Fibroblast of lung (primary cell): ENCODE measurements around the gene PYGL. TPM values are rescaled to one million over a fixed set of nuclear protein-coding genes. Genes with fewer than 3 reads are reported as not detected.
"Not testable (repeated sequence)": the region's sequence is repeated elsewhere in the genome, so short reads cannot be mapped to it uniquely, and the experiment has no call there.

Source experiments
- DNase-seq, 2 donors: peaks; one replicate each; pipeline versions ENCODE4 v3.0.0 to v3.0.0-alpha.2; 2010; ENCODE audit warnings: low read depth in 2 of 2
- H2AFZ ChIP-seq: 2 replicates; pipeline ENCODE4 v1.5.1; 2012; ENCODE audit warnings: low read length, control low read depth, inconsistent platforms
- H3K27ac ChIP-seq: 2 replicates; pipeline ENCODE4 v1.5.1; 2011; ENCODE audit warnings: low read length, control low read depth; ENCODE audit not compliant: insufficient read depth
- H3K27me3 ChIP-seq: 2 replicates; pipeline ENCODE4 v1.5.1; 2011; ENCODE audit warnings: mild to moderate bottlenecking, low read length; ENCODE audit not compliant: control insufficient read depth, insufficient read depth
- H3K36me3 ChIP-seq: 2 replicates; pipeline ENCODE4 v1.5.1; 2011; ENCODE audit warnings: low read length; ENCODE audit not compliant: control insufficient read depth, insufficient read depth
- H3K4me1 ChIP-seq: 2 replicates; pipeline ENCODE4 v1.5.1; 2011; ENCODE audit warnings: low read length; ENCODE audit not compliant: control insufficient read depth, insufficient read depth; ENCODE audit errors: extremely low read depth
- H3K4me2 ChIP-seq: 2 replicates; pipeline ENCODE4 v1.5.1; 2011; ENCODE audit warnings: low read length, control low read depth; ENCODE audit not compliant: insufficient read depth; ENCODE audit errors: extremely low read depth
- H3K4me3 ChIP-seq, 4 experiments: fragments of 200-600 bp in 1 of 4; sonication (generic) in 1 of 4; replicated peaks in 1 of 4; 2 replicates each; pipeline ENCODE4 v1.5.1; 2011 to 2016; ENCODE audit warnings: low read length in 4 of 4, low read depth in 3 of 4, mild to moderate bottlenecking in 3 of 4, control low read depth in 2 of 4, inconsistent platforms in 1 of 4, mixed read lengths in 1 of 4; ENCODE audit not compliant: insufficient read depth in 1 of 4; ENCODE audit errors: control extremely low read depth in 1 of 4
- H3K79me2 ChIP-seq: 2 replicates; pipeline ENCODE4 v1.5.1; 2012; ENCODE audit warnings: mild to moderate bottlenecking, low read length, inconsistent platforms; ENCODE audit not compliant: control insufficient read depth, insufficient read depth
- H3K9ac ChIP-seq: 2 replicates; pipeline ENCODE4 v1.5.1; 2011; ENCODE audit warnings: mild to moderate bottlenecking, low read length, control low read depth; ENCODE audit not compliant: insufficient read depth
- H3K9me3 ChIP-seq: 2 replicates; pipeline ENCODE4 v1.5.1; 2012; ENCODE audit warnings: low read depth, low read length; ENCODE audit not compliant: control insufficient read depth, insufficient read depth
- H4K20me1 ChIP-seq: 2 replicates; pipeline ENCODE4 v1.5.1; 2011; ENCODE audit warnings: low read length; ENCODE audit not compliant: control insufficient read depth, insufficient read depth; ENCODE audit errors: extremely low read depth
- CTCF ChIP-seq, 2 donors: IDR thresholded peaks in 1 of 2; conservative IDR thresholded peaks in 1 of 2; 1 replicate in 1 of 2; 2 replicates in 1 of 2; pipeline ENCODE4 v1.5.1; 2011 to 2012; ENCODE audit warnings: low read length in 2 of 2, control low read depth in 1 of 2, inconsistent platforms in 1 of 2, low read depth in 1 of 2, mild to moderate bottlenecking in 1 of 2
- EZH2 ChIP-seq: IDR thresholded peaks from 2 replicates; pipeline ENCODE4 v1.5.1; 2012; ENCODE audit warnings: low read length, control low read depth, mild to moderate bottlenecking; ENCODE audit errors: missing control alignments
- polyA plus RNA-seq, 2 donors: library from polyadenylated mRNA; depleted of rRNA in 1 of 2; stranded (reverse) in 1 of 2; unstranded in 1 of 2; fragments of >200 nt; gene quantifications; 2 replicates each; pipeline ENCODE4 v1.2.1, GENCODE V29; 2011 to 2012; ENCODE audit warnings: missing spikeins in 1 of 2
- total RNA-seq: library from RNA; depleted of rRNA; stranded (reverse); fragments of >200 nt; gene quantifications from 2 replicates; pipeline ENCODE4 v1.2.1, GENCODE V29; 2014

The PYGL gene
- total and polyA plus RNA-seq, 2 donors (not counting 1 experiment from before 2014, with no cell fraction given) = 56.2 to 76.8 TPM

- H3K9ac ChIP-seq = no peak overlapping the region
- H2AFZ ChIP-seq = no peak overlapping the region
- H3K79me2 ChIP-seq = no peaks in the 10 kb centered on the region
- no peaks in the 10 kb centered on the region for H3K9me3 ChIP-seq
- TF ChIP-seq EZH2 = no peak
- no peak for TF ChIP-seq CTCF (conservative IDR thresholded peaks at IDR 0.05 in 1 of 2, IDR thresholded peaks at IDR 0.05 in 1 of 2; ENCODE audit: low read depth in 1 of 2, low read length in 2 of 2)
- no peaks in the 10 kb centered on the region for H4K20me1 ChIP-seq
- H3K36me3 ChIP-seq = no peaks in the 10 kb centered on the region
- H3K4me1 ChIP-seq = no peaks in the 10 kb centered on the region
- peak in 1 of 2 donors; percentile 17 for DNase-seq
- H3K4me2 ChIP-seq = no peak overlapping the region
- no peaks in the 10 kb centered on the region for H3K27me3 ChIP-seq
- H3K27ac ChIP-seq = no peak overlapping the region
- H3K4me3 ChIP-seq = no peak overlapping the region
Observed at GRCh38 chr14:50946234-50946935, 2.1 kb upstream of the PYGL start.

- Histone ChIP-seq H3K9ac (peak overlapping the region; percentile 70), H3K4me1 (no peaks in the 10 kb centered on the region), H3K36me3 (peaks cover 3% of the 10 kb centered on the region), H3K4me2 (peak overlapping the region; percentile 81), H3K9me3 (no peaks in the 10 kb centered on the region), H2AFZ (peak overlapping the region; percentile 64), H3K27me3 (no peaks in the 10 kb centered on the region), H3K79me2 (no peaks in the 10 kb centered on the region), H3K27ac (no peak overlapping the region), H4K20me1 (no peaks in the 10 kb centered on the region), H3K4me3 (peak overlapping the region; percentile 52 to 85 (median 68))
- peak; percentile 33 to 55 for DNase-seq
- no peak for TF ChIP-seq CTCF (conservative IDR thresholded peaks at IDR 0.05 in 1 of 2, IDR thresholded peaks at IDR 0.05 in 1 of 2; ENCODE audit: low read depth in 1 of 2, low read length in 2 of 2)
- no peak for TF ChIP-seq EZH2
Observed at GRCh38 chr14:50944647-50945413, 547 bp upstream of the PYGL start.

GRCh38 chr14:50943261-50943942 lies 881 bp downstream of the PYGL start:
- H4K20me1 ChIP-seq = no peaks in the 10 kb centered on the region
- peak overlapping the region; percentile 81 for H3K4me2 ChIP-seq
- H3K79me2 ChIP-seq = no peaks in the 10 kb centered on the region
- H3K27me3 ChIP-seq = no peaks in the 10 kb centered on the region
- no peaks in the 10 kb centered on the region for H3K4me1 ChIP-seq
- peak overlapping the region; percentile 6 for H3K27ac ChIP-seq
- peak overlapping the region; percentile 52 to 85 (median 70) for H3K4me3 ChIP-seq
- peaks cover 3% of the 10 kb centered on the region for H3K36me3 ChIP-seq
- DNase-seq = peak; percentile 52 to 67
- H2AFZ ChIP-seq = peak overlapping the region; percentile 78
- H3K9ac ChIP-seq = peak overlapping the region; percentile 70
- TF ChIP-seq EZH2 (no peak), CTCF (conservative IDR thresholded peaks at IDR 0.05 in 1 of 2, IDR thresholded peaks at IDR 0.05 in 1 of 2; ENCODE audit: low read depth in 1 of 2, low read length in 2 of 2) (no peak)
- no peaks in the 10 kb centered on the region for H3K9me3 ChIP-seq

GRCh38 chr14:50941638-50942037 lies 2.6 kb downstream of the PYGL start:
- not testable (repeated sequence) for H3K9ac ChIP-seq, H2AFZ ChIP-seq, H3K36me3 ChIP-seq, H3K4me2 ChIP-seq, H3K27me3 ChIP-seq, DNase-seq, H3K4me3 ChIP-seq, H3K27ac ChIP-seq, H3K4me1 ChIP-seq, H3K9me3 ChIP-seq, H3K79me2 ChIP-seq, H4K20me1 ChIP-seq
